Ishikawa (cell line): Measurements from ENCODE around the gene ATP2B1.

Experiments
- MAX ChIP-seq: IDR thresholded peaks from 2 replicates; pipeline ENCODE4 v1.6.1; 2012
- TCF12 ChIP-seq: IDR thresholded peaks from 2 replicates; pipeline ENCODE4 v1.6.1; 2012; ENCODE audit warnings: low read depth
- YY1 ChIP-seq: IDR thresholded peaks from 2 replicates; pipeline ENCODE4 v1.6.1; 2012; ENCODE audit warnings: low read depth

GRCh38 chr12:89756194-89756584 is 47.6 kb upstream of the ATP2B1 start:
- TF ChIP-seq YY1 (no peak), TCF12 (no peak), MAX (no peak)
